Fibroblast of pulmonary artery (primary cell): ENCODE results near the gene GADL1.

Experiments
- DNase-seq: peaks from one replicate; pipeline ENCODE4 v3.0.0-alpha.2; 2010; ENCODE audit warnings: low read depth
- H3K4me3 ChIP-seq: replicated peaks from 2 replicates; pipeline ENCODE4 v1.5.1; 2011; ENCODE audit warnings: low read depth, mild to moderate bottlenecking, control low read depth, low read length, moderate library complexity
- CTCF ChIP-seq: IDR thresholded peaks from 2 replicates; pipeline ENCODE4 v1.5.1; 2011; ENCODE audit warnings: mild to moderate bottlenecking, control low read depth, low read length, inconsistent platforms; ENCODE audit errors: missing control alignments

GADL1 gene

GRCh38 chr3:30724863-30725262 is 169.6 kb downstream of the GADL1 start:
- no peak for TF ChIP-seq CTCF
- no peak overlapping the region for H3K4me3 ChIP-seq
- no peak for DNase-seq

- no peak for DNase-seq
- TF ChIP-seq CTCF: no peak
- H3K4me3 ChIP-seq: no peak overlapping the region
Measured at GRCh38 chr3:30723211-30723610, 171.2 kb downstream of the GADL1 start.

GRCh38 chr3:30721314-30721634 is 173.2 kb downstream of the GADL1 start:
- TF ChIP-seq CTCF: no peak
- no peak overlapping the region for H3K4me3 ChIP-seq
- no peak for DNase-seq

- H3K4me3 ChIP-seq: no peak overlapping the region
- DNase-seq: peak; percentile 34
- TF ChIP-seq CTCF: no peak
Measured at GRCh38 chr3:30720586-30721313, 173.7 kb downstream of the GADL1 start.

- no peak for TF ChIP-seq CTCF
- no peak for DNase-seq
- H3K4me3 ChIP-seq: no peak overlapping the region
Measured at GRCh38 chr3:30719536-30719935, 174.9 kb downstream of the GADL1 start.

- no peak for DNase-seq
- no peak overlapping the region for H3K4me3 ChIP-seq
- no peak for TF ChIP-seq CTCF
Measured at GRCh38 chr3:30713885-30714503, 180.5 kb downstream of the GADL1 start.

GRCh38 chr3:30712991-30713390 is 181.5 kb downstream of the GADL1 start:
- TF ChIP-seq CTCF: no peak
- DNase-seq: no peak
- H3K4me3 ChIP-seq: no peak overlapping the region
